Transverse colon (tissue), 4 donors: ENCODE data around the gene OR2A1.
"Not testable (repeated sequence)": the region's sequence is repeated elsewhere in the genome, so short reads cannot be mapped to it uniquely, and the experiment has no call there.

Source experiments
- CTCF ChIP-seq, 5 experiments: fragments of 200-600 bp in 3 of 5; fragments of 450-650 bp in 2 of 5; sonication (generic) in 3 of 5; IDR thresholded peaks; 1 replicate in 2 of 5; 2 replicates in 3 of 5; pipeline ENCODE4 v1.5.1; 2016 to 2017; ENCODE audit warnings: antibody characterized with exemption in 5 of 5, inconsistent platforms in 3 of 5, mild to moderate bottlenecking in 2 of 5, moderate library complexity in 1 of 5
- POLR2A ChIP-seq: fragments of 450-650 bp; IDR thresholded peaks from one replicate; pipeline ENCODE4 v1.6.1; 2016; ENCODE audit warnings: antibody characterized with exemption, mild to moderate bottlenecking, moderate library complexity
- POLR2AphosphoS5 ChIP-seq, 3 donors: sonication (generic); formaldehyde crosslinking; IDR thresholded peaks; one replicate each; pipeline ENCODE4 v1.6.1; 2016; ENCODE audit warnings: antibody characterized with exemption in 3 of 3

DNA sequence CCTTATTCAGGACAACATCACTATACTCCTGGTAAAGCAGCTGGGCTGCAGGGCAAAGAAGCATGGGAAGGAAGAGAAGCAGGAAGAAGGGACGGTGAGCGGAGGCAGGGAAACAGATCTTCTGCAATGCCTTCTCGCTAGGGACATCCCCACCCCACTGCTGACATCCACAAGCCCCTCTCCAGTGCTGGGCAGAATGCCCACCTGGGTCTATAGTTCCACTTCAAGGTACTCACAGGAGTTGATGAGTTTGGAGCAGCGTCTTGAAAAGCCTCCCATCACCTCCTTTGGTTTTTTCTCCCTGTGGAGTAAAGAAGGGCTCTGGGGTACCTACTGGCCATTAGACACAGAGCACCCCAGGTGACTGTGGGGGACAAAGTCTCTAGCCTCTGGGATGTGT is 29.7 kb upstream of the OR2A1 start:
- TF ChIP-seq CTCF (IDR thresholded peaks at IDR 0.05); POLR2A; POLR2AphosphoS5 (IDR thresholded peaks at IDR 0.05): not testable (repeated sequence)
